Right lobe of liver (tissue), 6 donors: ENCODE results near the gene TRIP12. TPM values are rescaled to one million over a fixed set of nuclear protein-coding genes. Genes with fewer than 3 reads are reported as not detected.

ENCODE experiments used
- ATAC-seq, 4 donors: fragments of 200-7000 bp; cut with Tn5 transposase; one replicate each; pipeline ENCODE4 v1.9.1; 2020; ENCODE audit warnings: mild to moderate bottlenecking in 4 of 4, moderate library complexity in 4 of 4
- DNase-seq, 3 donors: peaks; one replicate each; pipeline ENCODE4 v3.0.0-alpha.2; 2020
- H3K27ac ChIP-seq, 3 donors: fragments of 200-600 bp; one replicate each; pipeline ENCODE4 v1.8.0; 2022
- H3K27me3 ChIP-seq, 2 donors: fragments of 200-600 bp; one replicate each; pipeline ENCODE4 v1.8.0; 2022
- H3K36me3 ChIP-seq, 4 donors: fragments of 200-600 bp; sonication (generic) in 1 of 4; one replicate each; pipeline versions ENCODE4 v1.5.1 to v1.8.0; 2017 to 2022; ENCODE audit warnings: control low read depth in 1 of 4
- H3K4me1 ChIP-seq, 4 donors: fragments of 200-600 bp; sonication (generic) in 1 of 4; one replicate each; pipeline versions ENCODE4 v1.5.1 to v1.8.0; 2017 to 2022; ENCODE audit warnings: control low read depth in 1 of 4
- H3K4me3 ChIP-seq, 3 donors: fragments of 200-600 bp; one replicate each; pipeline ENCODE4 v1.8.0; 2022
- H3K9me3 ChIP-seq, 4 donors: fragments of 200-600 bp; sonication (generic) in 1 of 4; one replicate each; pipeline versions ENCODE4 v1.5.1 to v1.8.0; 2017 to 2022; ENCODE audit warnings: control low read depth in 1 of 4
- POLR2A ChIP-seq: fragments of 450-650 bp; IDR thresholded peaks from one replicate; pipeline ENCODE4 v1.6.1; 2017; ENCODE audit warnings: antibody characterized with exemption, mild to moderate bottlenecking
- WGBS: methylation state at CpG from one replicate; pipeline ENCODE4 v1.1.6; 2018; ENCODE audit warnings: low coverage, low lambda C conversion rate; ENCODE audit not compliant: insufficient coverage; ENCODE audit errors: missing lambda C conversion rate; 5-methylcytosine and 5-hydroxymethylcytosine counted together
- intact Hi-C, 2 donors: fragments of 100-400 bp; cut with DNase I; formaldehyde crosslinking; loops; one replicate each; pipeline versions ENCODE4 v1.11.2 to v1.14.1; 2022
- total RNA-seq, 6 experiments: library from RNA; depleted of rRNA in 2 of 6; stranded (reverse); fragments of >200 nt in 2 of 6; fragmentation: NEBNext Ultra II Directional in 3 of 6; extraction: Animal tissue kit (Norgen Biotek cat#: 25700) in 3 of 6; gene quantifications; one replicate each; pipeline versions ENCODE4 v1.1.0 to v1.2.4, GENCODE V29; 2016 to 2023
- TF ChIP-seq, protein P1 (sequence below), 4 donors: fragments of 200-600 bp in 3 of 4; fragments of 450-650 bp in 1 of 4; IDR thresholded peaks; one replicate each; pipeline versions ENCODE4 v1.5.1 to v1.8.0; 2016 to 2022; ENCODE audit warnings: antibody characterized with exemption in 4 of 4, mild to moderate bottlenecking in 2 of 4
- donor health status: DM: no; HTN: yes; CAD: no.
- donor health status: DM: no; HTN: no; CAD: no.
- donor health status: DM: no; HTN: no; CAD: no.
- donor health status: DM: no; HTN: yes; CAD: no.
- donor health status: DM: no; HTN: yes; CAD: no.

The TRIP12 gene
- total RNA-seq, 6 experiments from 2014 or later = 66.5 to 98.0 (median 85.4) TPM

DNA sequence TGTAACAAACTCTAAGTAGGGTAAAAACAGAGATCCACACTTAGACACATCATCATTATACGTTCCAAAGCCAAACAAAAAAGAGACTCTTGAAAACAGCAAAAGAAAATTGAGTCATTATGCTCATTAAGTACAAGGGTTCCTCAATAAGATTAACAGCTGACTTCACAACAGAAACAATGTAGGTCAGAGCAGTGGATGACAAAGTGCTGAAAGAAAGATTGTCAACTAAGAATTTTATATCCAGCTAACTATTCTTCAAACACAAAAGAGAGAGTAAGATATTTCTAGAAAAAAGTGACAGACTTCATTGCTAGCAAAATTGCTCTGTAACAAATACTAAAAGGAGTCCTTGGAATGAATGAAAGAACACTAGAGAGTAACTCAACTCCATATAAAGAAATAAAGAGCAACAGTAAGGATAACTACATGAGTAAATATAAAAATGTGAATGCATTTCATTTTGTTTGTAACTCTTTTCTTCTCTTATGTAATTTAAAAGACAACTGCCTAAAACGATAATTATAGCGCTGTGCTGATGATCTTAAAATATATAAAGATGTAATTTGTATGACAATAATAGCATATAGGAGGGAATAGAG, 183.7 kb downstream of the TRIP12 start:
- TF ChIP-seq, protein P1, sequence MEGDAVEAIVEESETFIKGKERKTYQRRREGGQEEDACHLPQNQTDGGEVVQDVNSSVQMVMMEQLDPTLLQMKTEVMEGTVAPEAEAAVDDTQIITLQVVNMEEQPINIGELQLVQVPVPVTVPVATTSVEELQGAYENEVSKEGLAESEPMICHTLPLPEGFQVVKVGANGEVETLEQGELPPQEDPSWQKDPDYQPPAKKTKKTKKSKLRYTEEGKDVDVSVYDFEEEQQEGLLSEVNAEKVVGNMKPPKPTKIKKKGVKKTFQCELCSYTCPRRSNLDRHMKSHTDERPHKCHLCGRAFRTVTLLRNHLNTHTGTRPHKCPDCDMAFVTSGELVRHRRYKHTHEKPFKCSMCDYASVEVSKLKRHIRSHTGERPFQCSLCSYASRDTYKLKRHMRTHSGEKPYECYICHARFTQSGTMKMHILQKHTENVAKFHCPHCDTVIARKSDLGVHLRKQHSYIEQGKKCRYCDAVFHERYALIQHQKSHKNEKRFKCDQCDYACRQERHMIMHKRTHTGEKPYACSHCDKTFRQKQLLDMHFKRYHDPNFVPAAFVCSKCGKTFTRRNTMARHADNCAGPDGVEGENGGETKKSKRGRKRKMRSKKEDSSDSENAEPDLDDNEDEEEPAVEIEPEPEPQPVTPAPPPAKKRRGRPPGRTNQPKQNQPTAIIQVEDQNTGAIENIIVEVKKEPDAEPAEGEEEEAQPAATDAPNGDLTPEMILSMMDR (IDR thresholded peaks at IDR 0.05) = no peak
- TF ChIP-seq POLR2A = no peak
- DNase-seq (no peak), ATAC-seq (no peak)
- Histone ChIP-seq H3K27me3 (no peaks in the 10 kb centered on the region), H3K4me1 (no peaks in the 10 kb centered on the region), H3K9me3 (no peaks in the 10 kb centered on the region), H3K4me3 (no peak overlapping the region), H3K27ac (no peak overlapping the region), H3K36me3 (no peaks in the 10 kb centered on the region)
- intact Hi-C loops = no loop called here
- WGBS = 72% methylated on average over 3 of the region's 3 CpGs

DNA sequence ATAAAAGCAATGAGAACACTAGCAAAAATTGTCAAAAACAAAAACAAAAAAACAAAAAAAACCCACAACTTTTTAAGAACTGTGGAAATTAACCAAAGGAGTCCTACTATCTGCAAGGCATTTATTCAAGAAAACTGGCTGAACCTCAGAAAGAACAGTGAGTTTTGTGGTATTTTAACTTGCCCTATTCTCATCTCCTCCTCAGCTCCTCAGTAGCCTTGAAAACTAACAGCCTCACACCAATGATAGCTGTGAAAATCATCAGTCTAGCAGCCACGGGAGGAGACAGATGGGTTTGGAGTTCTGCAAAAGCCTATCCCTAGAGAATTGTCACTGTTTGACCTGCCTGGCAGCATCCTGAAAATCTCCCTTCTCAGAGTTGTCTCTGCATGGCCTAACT, 187.4 kb downstream of the TRIP12 start:
- 83% methylated on average over 1 of the region's 1 CpG for WGBS
- DNase-seq (no peak), ATAC-seq (no peak)
- no peaks in the 10 kb centered on the region for H3K36me3 ChIP-seq
- no peak overlapping the region for H3K27ac ChIP-seq
- no peaks in the 10 kb centered on the region for H3K27me3 ChIP-seq
- no peak overlapping the region for H3K4me3 ChIP-seq
- no peaks in the 10 kb centered on the region for H3K9me3 ChIP-seq
- intact Hi-C loops = no loop called here
- H3K4me1 ChIP-seq = no peaks in the 10 kb centered on the region
- no peak for TF ChIP-seq POLR2A
- TF ChIP-seq, protein P1 (IDR thresholded peaks at IDR 0.05) = no peak

DNA sequence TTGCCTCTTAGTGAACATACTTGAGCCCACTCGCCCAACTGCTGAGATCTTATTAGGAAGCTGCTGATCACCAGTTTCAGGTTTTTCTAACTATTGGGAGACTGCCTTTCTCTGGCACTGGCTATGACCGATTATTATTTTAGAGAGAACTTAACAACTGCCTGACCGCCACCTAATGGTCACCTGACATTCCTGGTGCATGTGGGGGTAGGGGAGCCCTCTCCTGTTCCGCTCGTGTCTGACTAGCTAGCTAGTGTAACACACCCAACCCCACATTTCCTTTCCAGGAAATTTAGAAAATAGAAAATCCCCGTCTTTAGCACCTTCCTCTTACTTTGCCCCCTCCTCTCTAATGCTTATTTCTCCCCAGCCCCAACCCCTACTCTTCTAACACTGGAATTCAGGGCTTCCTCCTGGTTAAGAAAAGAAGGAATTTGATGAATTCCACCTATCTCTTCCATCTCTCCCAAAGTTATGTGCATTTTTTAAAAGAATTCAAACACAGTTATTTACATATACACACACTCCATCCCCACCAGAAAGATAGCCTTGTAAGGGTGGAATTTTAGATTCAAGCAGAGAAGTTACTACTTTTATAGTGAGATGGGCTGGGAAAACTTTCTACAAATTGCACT, 188.1 kb downstream of the TRIP12 start:
- Histone ChIP-seq H3K27ac (no peak overlapping the region), H3K27me3 (no peaks in the 10 kb centered on the region), H3K4me3 (no peak overlapping the region), H3K9me3 (no peaks in the 10 kb centered on the region), H3K36me3 (no peaks in the 10 kb centered on the region), H3K4me1 (no peaks in the 10 kb centered on the region)
- DNase-seq = no peak
- TF ChIP-seq POLR2A = no peak
- TF ChIP-seq, protein P1 (IDR thresholded peaks at IDR 0.05) = no peak
- WGBS = 72% methylated on average over 6 of the region's 6 CpGs
- no peak for ATAC-seq
- intact Hi-C loops = no loop called here

DNA sequence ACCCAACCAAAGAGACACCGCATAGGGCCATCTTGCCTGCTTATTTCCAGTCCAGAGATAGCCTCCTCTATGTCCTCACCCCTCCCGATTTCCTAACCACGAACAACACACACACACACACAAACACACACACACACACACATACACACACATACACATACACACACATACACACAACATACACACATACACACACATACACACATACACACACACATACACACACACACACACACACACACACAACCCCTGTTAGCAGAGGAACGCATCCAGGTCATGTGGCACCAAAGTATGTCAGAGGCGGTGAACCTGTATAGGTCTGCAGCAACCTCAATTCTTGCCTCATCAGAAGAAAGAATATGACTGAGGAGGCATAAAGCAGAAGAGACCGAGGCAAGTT, 188.9 kb downstream of the TRIP12 start:
- Histone ChIP-seq H3K36me3 (no peaks in the 10 kb centered on the region), H3K4me3 (no peak overlapping the region), H3K9me3 (no peaks in the 10 kb centered on the region), H3K27ac (no peak overlapping the region), H3K27me3 (no peaks in the 10 kb centered on the region), H3K4me1 (no peaks in the 10 kb centered on the region)
- ATAC-seq = no peak
- DNase-seq = no peak
- intact Hi-C loops = no loop called here
- TF ChIP-seq, protein P1 (IDR thresholded peaks at IDR 0.05) = no peak
- TF ChIP-seq POLR2A = no peak
- WGBS = 94% methylated on average over 5 of the region's 6 CpGs
